ENCODE data around the gene STOML1.

The STOML1 gene, protein sequence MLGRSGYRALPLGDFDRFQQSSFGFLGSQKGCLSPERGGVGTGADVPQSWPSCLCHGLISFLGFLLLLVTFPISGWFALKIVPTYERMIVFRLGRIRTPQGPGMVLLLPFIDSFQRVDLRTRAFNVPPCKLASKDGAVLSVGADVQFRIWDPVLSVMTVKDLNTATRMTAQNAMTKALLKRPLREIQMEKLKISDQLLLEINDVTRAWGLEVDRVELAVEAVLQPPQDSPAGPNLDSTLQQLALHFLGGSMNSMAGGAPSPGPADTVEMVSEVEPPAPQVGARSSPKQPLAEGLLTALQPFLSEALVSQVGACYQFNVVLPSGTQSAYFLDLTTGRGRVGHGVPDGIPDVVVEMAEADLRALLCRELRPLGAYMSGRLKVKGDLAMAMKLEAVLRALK

DNA sequence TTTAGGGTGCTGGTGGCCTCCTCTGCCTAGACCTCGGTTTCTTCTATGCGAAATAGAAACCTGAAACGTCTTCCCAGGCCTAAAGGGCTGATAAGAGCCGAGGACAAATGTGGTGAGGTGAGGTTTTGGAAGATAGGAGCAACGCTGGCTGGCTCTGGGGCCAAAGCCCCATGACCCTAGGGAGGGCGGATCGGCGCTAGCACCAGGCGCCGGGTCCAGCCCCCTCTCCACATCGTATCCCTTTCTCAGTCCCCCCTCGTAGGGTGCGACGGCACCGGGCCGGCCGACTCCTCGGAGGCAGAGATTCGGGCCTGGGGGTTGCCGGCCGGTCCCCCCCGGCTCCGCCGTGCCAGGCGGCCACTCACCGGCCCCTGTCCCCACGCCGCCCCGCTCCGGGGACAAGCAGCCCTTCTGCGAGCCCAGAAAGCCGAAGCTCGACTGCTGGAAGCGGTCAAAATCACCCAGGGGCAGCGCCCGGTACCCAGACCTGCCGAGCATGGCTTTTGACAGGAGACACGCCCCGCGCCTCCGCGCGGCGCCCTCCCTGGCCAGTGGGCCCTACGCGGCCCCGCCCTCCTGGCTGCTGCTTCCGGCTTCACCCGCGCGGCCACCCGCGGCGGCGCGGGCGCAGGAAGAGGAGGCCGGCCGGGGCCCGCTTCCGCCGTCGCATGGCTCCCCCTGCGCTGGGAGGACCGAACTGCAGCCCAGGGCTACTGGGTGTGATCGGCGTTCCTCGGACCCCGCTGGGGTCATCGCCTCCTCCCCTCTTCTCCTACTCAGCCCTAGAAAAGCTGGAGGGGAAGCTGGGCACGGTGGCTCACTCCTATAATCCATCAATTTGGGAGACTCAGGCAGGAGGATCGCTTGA, at the start of gene STOML1:
STOML1 (minus strand) TSS at position 570 of the 868 bp plus-strand sequence; CDS start at position 498, 72 bp downstream.
- peak; percentile 94 for DNase-seq

DNA sequence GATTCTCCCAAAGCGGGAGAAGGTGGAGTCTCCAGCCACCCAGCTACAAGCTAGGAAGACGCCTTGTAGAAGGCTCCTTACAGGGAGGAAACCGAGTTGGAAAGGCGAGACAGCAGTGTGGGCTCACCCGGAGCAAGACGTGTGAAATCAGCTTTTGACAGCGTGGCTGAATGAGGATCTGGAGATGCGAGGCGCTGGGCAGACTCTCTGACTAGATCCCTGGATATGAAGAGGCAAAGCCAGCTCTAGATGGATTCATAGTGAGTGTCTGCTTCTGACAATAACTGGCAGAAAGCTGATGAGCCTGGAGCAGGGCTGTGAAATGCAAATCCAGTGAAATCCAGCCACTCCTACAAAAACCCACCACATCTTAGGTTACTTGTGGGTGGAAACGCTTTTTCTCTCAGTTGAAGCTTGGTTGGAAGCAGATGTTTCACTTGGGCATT, 49.2 kb upstream of the STOML1 start:
- peak; percentile 62 for DNase-seq

DNA sequence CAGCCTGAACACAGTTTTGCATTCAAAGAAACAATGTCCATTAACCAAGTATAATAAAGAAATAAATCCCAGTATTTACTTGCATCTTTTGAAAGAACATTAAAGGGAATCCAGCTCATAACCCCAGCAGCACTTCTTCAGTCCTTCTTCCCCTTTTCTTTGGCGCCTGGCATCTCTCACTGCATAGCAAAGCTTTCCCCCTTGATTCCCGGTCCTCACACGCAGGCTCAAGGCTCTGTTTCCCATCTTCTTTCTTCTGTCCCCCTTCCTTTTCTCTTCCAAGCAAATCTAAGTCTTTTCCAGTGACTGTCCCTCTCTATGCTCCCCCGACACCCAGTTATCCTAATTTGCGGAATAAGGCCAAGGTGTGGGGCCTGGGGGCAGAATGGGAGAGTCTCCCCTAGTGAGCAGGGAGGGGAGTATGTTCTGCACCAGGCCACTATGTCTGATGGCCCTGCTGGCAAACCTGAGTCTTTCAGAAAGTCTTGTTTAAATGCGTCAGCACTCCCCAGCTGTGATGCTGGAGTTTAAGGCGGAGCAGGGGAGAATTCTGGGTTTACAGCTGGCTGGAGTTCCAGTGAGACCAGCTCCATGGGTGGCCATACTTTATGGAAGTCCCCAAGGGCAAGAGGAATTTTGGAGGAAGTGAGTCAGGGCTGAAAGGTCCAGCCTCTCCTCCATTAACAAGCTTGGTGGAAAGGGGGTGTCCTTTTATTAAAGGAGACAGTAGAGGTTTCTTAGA, 48.2 kb upstream of the STOML1 start:
- DNase-seq = peak; percentile 98

DNA sequence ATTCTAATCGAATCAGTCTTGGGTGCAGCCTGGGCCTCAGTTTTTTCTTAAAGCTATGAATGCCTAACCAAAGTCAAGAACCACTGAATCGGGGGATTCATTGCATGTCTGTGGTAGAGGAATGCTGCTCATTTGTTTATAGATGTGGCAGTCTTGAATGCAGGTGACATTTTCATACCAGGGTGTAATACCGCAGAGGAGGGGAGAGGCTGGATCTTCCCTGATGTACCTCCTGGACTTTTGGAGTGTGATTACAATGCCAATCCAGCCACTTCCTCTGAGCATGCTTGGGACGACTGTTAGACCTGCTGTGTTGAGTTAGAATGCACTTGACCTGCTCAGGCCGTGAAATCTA, 47.5 kb upstream of the STOML1 start:
- peak; percentile 14 for DNase-seq

DNA sequence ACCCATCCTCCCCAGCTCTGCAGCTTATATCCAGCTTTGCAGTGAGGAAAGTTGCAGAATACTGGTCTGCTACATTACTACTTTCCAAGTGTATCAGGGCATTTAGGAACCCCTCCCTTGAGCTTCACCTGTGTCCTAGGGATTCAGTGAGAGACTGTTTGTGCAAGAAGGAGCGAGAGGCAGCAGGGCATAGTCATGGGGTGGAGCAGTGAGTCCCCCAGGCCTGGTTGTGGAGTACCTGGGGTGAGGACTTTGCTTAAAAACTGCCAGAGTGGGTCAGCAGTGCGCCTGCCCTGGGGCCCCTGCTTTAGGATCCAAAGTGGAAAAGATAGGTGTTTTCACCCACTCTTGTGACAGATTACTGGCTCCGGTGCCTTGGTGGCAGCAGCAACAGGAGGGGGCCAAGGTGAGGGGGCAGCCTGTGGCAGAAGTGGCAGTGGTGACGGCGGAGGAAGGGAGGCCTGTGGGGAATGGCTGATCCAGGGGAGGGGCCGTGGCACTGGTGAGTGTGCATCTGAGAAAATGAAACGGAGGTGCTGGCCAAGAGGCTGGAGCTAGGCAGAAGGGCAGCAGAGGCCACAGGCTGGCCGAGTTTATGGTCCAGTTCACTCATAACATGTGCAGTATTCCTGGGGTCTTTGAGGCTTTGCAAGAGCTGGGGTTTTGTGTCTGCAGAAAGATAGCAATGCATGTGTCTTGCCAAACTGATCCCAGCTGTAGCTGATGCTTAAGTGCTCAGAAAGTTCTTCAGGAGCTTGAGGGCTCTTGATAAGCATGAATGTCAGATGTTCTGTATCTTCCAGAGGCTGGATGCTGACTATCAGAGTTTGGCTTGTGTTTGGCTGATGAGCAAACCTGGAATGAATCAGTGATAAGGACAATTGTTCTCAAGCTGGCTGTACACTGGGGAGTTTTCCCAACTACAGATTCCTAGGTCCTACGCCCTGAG, 46.9 kb upstream of the STOML1 start:
- peak; percentile 15 for DNase-seq

DNA sequence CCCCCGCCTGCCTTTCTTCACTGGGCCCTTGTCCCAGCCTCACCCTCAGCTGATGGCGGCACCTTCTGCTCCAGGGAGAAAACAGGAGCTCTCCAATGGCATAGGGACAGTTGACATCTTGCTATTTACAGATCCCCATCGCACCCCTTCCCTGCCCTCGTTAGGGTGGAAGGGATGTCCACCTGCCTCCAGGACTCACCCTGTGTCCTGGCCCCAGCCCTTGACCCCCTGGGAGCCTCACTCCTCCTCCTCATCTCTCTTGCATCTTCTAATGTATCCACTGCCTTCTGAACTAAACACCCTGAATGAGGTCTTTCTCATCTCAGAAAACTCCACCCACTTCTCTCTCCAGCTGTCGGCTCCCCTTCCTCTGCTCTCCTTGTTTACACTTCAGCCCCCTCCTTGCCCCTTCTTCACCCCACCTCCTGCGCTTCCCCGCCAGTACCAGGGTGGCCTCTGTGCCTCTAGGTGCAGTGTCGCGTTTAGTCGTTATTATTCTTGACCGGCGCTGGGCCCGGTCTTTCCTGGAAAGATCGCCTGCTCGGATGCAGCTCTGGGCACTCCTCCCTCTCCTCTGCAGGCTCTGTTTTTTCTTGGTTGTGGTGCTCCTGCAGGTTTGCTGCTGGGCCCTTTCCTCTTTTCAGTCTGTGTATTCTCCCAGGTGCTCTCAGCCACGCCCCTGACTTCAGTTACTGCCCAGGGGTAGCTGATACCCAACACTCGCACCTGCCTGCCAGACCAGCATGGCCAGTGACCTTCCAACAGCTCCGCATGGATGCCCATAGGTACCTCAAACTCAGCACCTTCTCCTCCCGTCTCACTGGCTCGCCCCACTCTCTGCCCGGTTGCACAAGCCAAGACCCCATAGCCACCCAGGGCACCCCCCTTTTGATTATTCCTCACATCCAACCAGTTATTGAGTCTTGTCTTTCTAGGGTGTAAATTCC, 45.3 kb upstream of the STOML1 start:
- no peak for DNase-seq

DNA sequence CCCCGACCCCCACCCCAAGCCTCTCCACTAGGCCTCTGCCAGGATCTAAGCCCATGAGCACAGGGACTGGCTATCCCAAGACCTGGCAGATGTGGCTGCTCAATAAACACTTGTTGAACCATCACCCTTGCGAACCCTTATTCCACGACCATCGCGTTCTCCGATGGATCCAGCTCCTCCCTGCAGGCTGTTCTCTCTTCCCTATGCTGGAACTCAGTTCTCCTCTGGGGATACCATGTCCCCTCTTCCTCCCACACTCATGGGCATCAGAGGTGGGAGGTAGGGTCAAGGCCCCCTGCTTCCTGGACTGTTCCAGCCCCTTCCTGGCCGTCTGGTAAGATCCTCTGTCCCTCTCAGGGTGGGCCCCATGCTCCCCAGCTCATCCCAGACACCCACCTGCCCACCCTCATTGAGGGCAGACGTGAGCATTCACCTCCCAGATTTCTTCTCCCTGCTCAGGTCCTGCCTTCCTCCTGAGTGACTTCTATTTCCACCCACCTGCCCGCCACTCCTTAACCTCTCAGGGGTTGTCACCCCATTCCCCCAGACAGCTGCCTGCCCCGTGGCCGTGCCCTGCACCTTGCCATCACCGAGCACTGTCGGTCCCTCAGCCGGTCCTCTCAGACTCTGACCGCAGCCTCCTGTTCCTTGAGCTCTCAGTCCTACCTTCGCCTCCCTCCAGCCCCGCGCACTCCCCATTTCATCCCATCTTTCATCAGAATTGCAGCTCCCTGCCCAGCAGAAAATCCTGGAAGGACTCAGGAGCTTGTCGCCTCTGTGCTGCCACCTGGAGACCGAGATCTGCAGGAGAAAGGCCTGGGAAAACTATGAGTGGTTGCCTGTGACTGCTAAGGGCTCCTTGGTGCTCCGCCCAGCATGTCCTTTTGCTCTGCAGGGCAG, 44.4 kb upstream of the STOML1 start:
- DNase-seq = peak; percentile 66

DNA sequence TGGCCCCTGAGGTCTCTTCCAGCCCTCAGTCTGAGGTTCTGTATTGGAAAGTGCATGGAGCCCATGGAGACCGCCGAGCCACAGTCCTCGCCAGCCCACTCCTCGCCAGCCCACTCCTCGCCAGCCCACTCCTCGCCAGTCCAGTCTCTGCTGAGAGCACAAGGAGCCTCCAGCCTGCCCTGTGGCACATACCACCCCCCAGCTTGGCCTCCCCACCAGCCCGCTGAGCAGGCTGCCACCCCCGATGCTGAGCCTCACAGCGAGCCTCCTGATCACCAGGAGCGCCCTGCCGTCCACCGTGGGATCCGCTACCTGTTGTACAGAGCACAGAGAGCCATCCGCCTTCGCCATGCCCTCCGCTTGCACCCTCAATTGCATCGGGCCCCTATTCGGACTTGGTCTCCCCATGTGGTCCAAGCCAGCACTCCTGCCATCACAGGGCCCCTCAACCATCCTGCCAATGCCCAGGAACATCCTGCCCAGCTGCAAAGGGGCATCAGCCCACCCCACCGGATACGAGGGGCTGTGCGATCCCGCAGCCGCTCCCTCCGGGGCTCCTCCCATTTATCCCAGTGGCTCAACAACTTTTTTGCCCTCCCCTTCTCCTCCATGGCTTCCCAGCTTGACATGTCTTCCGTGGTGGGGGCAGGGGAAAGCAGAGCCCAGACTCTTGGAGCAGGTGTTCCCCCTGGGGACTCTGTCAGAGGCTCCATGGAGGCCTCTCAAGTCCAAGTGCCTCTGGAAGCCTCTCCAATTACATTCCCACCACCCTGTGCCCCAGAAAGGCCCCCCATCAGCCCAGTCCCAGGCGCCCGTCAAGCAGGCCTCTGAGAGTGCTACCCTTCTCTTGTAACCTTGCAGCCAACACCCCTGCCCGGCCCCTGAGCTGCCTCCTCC, 43.3 kb upstream of the STOML1 start:
- no peak for DNase-seq

DNA sequence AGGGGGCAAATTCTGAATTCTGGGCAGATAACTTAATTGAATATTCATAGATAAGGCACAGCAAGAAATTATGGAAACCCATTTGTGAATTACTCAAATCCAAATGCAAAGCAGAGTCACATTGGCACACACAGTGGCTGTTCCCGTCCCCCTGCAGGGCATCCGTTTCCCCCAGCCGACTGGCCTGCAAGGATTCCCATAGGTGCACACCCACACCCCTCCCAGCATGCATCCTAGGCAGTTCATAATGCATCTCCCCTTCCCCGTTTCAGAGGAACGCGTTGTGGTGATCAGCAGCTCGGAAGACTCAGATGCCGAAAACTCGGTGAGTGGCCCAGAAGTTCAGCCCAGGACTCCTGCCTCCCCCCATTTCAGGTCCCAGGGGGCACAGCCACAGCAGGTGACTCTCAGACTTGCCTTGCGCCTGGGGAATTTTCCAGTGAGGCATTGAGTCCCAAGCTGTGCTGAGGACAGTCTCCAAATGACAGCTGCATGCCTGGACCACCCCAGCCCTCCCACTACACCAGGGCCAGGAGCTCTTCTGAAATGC, 42.2 kb upstream of the STOML1 start:
- DNase-seq = no peak

DNA sequence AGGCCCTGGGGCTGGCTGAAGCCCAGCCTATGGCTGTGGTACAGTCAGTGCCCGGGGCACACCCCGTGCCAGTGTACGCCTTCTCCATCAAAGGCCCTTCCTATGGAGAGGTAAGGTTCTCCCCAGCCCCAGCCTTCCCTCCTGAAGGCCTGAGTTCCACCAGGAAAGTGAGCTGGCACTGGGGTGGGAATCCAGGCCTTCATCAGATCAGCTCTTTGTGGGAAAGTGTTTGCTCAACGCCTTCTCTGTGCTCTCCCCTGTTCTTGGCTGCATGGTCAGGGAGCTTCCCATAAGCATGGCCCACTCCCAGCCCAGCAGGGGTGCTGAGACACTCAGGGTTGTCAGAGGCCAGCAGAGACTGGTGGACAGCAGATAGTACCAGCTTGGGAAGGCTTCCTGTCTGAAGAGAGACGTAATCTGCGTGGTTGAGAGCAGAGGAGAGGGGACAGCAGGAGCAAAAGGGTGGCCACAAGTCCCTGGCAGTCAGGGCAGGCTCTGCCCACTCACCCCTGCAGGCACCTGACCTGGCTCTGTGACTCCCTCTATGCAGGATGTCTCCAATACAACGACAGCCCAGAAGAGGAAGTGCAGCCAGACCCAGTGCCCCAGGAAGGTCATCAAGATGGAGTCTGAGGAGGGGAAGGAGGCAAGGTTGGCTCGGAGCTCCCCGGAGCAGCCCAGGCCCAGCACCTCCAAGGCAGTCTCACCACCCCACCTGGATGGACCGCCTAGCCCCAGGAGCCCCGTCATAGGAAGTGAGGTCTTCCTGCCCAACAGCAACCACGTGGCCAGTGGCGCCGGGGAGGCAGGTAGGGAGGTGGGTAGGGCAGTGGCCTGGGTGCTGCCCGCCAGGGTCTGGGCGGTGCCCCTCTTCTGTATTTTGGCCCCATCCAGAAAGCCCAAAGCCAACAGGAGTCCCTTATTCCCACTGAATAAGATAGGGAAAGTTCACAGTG, 40.8 kb upstream of the STOML1 start:
- no peak for DNase-seq

DNA sequence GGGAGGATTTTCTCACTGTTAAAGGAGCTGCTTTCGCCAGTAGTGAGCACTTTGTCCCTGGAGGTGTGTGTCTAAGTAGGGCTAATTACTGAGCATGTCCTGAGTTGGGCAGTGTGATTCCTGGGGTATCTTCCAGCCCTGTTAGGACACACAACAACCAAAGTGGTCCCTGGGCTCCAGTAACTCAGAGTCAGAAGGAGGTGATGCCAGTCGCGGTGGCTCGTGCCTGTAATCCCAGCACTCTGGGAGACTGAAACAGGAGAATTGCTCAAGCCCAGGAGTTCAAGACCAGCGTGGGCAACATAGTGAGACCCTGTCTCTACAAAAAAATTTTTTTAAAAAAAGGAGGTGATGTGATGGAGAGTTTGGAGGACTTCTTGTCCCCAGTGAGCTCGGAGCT, 40.0 kb upstream of the STOML1 start:
- no peak for DNase-seq

DNA sequence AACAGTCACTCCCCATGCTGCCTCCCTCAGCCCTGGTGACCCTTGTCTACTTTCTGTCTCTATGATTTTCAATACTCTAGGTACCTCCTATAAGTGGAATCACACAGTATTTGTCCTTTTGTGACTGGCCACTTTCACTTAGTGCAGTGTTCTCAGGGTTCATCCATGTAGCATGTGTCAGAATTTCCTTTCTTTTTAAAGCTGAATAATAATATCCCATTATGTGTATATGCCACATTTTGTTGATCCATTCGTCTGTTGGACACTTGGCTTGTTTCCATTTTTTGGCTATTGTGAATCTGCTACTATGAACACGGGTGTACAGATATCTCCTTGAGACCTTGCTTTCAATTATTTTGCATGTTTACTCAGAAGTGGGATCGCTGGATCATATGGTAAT, 36.6 kb upstream of the STOML1 start:
- no peak for DNase-seq

DNA sequence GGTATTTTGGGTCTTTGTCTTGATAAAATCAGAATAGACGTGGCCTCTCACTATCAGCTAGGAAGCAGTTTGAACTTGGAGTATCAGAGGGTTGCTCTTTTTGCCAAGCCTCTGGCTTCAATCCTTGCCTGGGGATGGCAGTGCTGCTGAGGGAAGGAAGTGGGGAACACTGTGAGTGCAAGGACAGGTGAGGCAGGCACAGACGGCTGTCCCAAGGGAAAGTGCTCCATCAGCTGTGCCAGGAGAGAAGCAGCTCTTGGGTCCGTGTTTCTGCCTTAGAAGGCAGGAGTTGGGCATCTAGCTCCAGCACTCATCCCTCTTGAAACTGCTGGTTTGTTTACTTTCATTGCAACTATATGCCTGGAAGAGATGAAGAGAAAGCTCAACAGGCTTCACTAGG, 35.6 kb upstream of the STOML1 start:
- no peak for DNase-seq

DNA sequence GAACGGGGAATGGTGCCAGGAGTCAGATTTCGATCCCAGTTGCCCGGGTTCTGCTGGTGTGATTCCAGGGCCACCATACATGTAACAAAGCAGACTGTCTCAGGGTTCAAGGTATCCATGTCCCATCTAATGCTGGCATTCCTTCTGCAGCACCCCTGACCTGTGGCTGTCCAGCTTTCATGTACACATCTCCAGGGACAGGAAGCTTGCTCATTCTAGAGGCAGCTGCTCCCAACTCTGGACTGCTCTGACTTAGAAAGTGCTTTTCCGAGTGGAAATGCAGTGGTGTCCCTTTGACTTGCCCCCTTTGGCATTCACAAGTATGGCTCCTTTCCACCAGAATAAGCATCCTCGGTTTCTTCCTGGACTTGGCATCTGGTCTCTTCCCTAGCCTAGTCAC, 33.3 kb upstream of the STOML1 start:
- no peak for DNase-seq

DNA sequence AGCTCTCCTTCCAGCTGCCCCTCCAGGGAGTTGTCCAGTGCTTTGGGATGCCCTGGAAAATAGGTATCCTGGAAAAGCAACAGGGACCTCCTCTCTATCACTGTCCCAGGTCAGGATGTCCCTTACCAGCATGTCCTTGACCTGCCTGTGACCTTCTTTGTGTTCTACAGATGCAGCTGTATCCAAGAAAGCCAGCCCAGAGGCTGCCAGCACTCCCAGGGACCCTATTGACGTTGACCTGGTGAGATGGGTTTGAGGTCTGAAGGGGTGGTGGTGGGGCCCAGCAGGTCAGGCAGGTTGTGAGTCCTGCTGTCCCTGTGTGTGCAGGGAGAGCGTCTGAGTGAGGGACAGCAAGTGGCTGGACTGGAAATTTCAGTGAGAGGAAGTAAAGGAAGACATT, 32.6 kb upstream of the STOML1 start:
- no peak for DNase-seq

DNA sequence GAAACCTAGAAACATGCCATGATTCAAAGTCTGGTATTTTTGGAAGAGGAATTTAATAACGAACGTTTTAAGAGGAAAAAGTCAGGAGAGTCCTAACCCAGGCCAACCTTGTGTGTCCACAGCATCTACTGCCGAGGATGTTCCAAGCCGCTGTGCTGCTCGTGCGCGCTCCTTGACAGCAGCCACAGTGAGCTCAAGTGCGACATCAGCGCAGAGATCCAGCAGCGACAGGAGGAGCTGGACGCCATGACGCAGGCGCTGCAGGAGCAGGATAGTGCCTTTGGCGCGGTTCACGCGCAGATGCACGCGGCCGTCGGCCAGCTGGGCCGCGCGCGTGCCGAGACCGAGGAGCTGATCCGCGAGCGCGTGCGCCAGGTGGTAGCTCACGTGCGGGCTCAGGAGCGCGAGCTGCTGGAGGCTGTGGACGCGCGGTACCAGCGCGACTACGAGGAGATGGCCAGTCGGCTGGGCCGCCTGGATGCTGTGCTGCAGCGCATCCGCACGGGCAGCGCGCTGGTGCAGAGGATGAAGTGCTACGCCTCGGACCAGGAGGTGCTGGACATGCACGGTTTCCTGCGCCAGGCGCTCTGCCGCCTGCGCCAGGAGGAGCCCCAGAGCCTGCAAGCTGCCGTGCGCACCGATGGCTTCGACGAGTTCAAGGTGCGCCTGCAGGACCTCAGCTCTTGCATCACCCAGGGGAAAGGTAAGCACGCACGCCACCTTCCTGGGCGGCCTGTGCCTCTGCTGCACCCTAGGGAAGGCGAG, 30.8 kb upstream of the STOML1 start:
- DNase-seq = no peak
